PFSK-1 (cell line): ENCODE measurements around the gene UROS.

Source experiments
- POLR2AphosphoS5 ChIP-seq: IDR thresholded peaks from 2 replicates; pipeline ENCODE4 v1.6.1; 2012; ENCODE audit warnings: low read depth, mild to moderate bottlenecking, control low read depth, low read length, moderate library complexity
- REST ChIP-seq, 2 experiments: IDR thresholded peaks; 2 replicates each; pipeline versions ENCODE4 v1.6.1 to v1.8.0; 2011 to 2012; ENCODE audit warnings: low read depth in 2 of 2, low read length in 2 of 2, control low read depth in 1 of 2, inconsistent platforms in 1 of 2, mild to moderate bottlenecking in 1 of 2, moderate library complexity in 1 of 2; ENCODE audit not compliant: insufficient read depth in 1 of 2
- TAF1 ChIP-seq: IDR thresholded peaks from 2 replicates; pipeline ENCODE4 v1.6.1; 2012; ENCODE audit warnings: low read length, control low read depth, borderline replicate concordance; ENCODE audit not compliant: insufficient read depth

- TF ChIP-seq POLR2AphosphoS5, result no peak
- TF ChIP-seq TAF1, result no peak
- TF ChIP-seq REST (IDR thresholded peaks at IDR 0.05; ENCODE audit: insufficient read depth in 1 of 2, low read depth in 2 of 2, low read length in 2 of 2), result no peak
These were observed 17.9 kb upstream of the UROS start for GRCh38 chr10:125840955-125841354.
